GM23338 (cell line): ENCODE results near the gene ELOB. TPM values are rescaled to one million over a fixed set of nuclear protein-coding genes. Genes with fewer than 3 reads are reported as not detected.

Experiments used
- ATAC-seq: fragments of 200-7000 bp; cut with Tn5 transposase; 3 replicates; pipeline ENCODE4 v1.9.1; 2020
- DNase-seq: peaks from one replicate; pipeline ENCODE4 v3.0.0-alpha.2; 2015; ENCODE audit warnings: low spot score
- H2AFZ ChIP-seq: fragments of 200-600 bp; sonication (generic); 2 replicates; pipeline ENCODE4 v1.8.0; 2016; ENCODE audit warnings: antibody characterized with exemption, mild to moderate bottlenecking, moderate library complexity
- H3F3A ChIP-seq: fragments of 200-600 bp; sonication (generic); replicated peaks from 2 replicates; pipeline ENCODE4 v1.8.0; 2017; ENCODE audit warnings: antibody characterized with exemption, mixed run types, low read depth
- H3K27ac ChIP-seq: fragments of 200-600 bp; sonication (generic); 2 replicates; pipeline ENCODE4 v1.6.1; 2016; ENCODE audit warnings: low read depth
- H3K27me3 ChIP-seq: fragments of 200-600 bp; sonication (generic); 2 replicates; pipeline ENCODE4 v1.8.0; 2016; ENCODE audit warnings: mild to moderate bottlenecking, mixed run types, moderate library complexity; ENCODE audit not compliant: insufficient read depth
- H3K36me3 ChIP-seq: fragments of 200-600 bp; sonication (generic); 2 replicates; pipeline ENCODE4 v1.8.0; 2016; ENCODE audit warnings: mild to moderate bottlenecking; ENCODE audit not compliant: insufficient read depth
- H3K4me1 ChIP-seq: fragments of 200-600 bp; sonication (generic); 2 replicates; pipeline ENCODE4 v1.8.0; 2016; ENCODE audit warnings: mild to moderate bottlenecking, moderate library complexity; ENCODE audit not compliant: insufficient read depth
- H3K4me2 ChIP-seq: fragments of 200-600 bp; sonication (generic); 2 replicates; pipeline ENCODE4 v1.7.1; 2017; ENCODE audit warnings: mixed run types
- H3K4me3 ChIP-seq: fragments of 200-600 bp; sonication (generic); 2 replicates; pipeline ENCODE4 v1.6.1; 2016; ENCODE audit warnings: mixed run types
- H3K79me2 ChIP-seq: fragments of 200-600 bp; sonication (generic); replicated peaks from 2 replicates; pipeline ENCODE4 v1.8.0; 2017; ENCODE audit warnings: mild to moderate bottlenecking; ENCODE audit not compliant: insufficient read depth
- H3K9me2 ChIP-seq: fragments of 200-600 bp; sonication (generic); 2 replicates; pipeline ENCODE4 v1.8.0; 2017; ENCODE audit not compliant: insufficient read depth
- H4K20me1 ChIP-seq: fragments of 200-600 bp; sonication (generic); replicated peaks from 2 replicates; pipeline ENCODE4 v1.8.0; 2017; ENCODE audit warnings: mild to moderate bottlenecking; ENCODE audit not compliant: insufficient read depth
- H3K27ac Mint-ChIP-seq: 2 replicates; pipeline ENCODE4 v1.8.0; 2020; ENCODE audit warnings: inconsistent platforms, mild to moderate bottlenecking, moderate library complexity, mixed read lengths
- H3K27me3 Mint-ChIP-seq: 3 replicates; pipeline ENCODE4 v1.8.0; 2022; ENCODE audit warnings: low read depth, mild to moderate bottlenecking, moderate library complexity, mixed read lengths, inconsistent platforms; ENCODE audit not compliant: insufficient read depth, poor library complexity
- H3K36me3 Mint-ChIP-seq: 3 replicates; pipeline ENCODE4 v1.8.0; 2021; ENCODE audit warnings: low read depth, mild to moderate bottlenecking, inconsistent platforms, moderate library complexity, mixed read lengths
- H3K4me1 Mint-ChIP-seq: 3 replicates; pipeline ENCODE4 v1.8.0; 2020; ENCODE audit warnings: mild to moderate bottlenecking, inconsistent platforms, mixed read lengths
- H3K4me3 Mint-ChIP-seq: 3 replicates; pipeline ENCODE4 v1.8.0; 2021; ENCODE audit warnings: moderate library complexity, mild to moderate bottlenecking, inconsistent platforms, mixed read lengths
- H3K9me3 Mint-ChIP-seq: 3 replicates; pipeline ENCODE4 v1.8.0; 2020; ENCODE audit warnings: moderate library complexity, mild to moderate bottlenecking, inconsistent platforms, mixed read lengths
- CTCF ChIP-seq, 2 experiments: fragments of 200-600 bp in 1 of 2; sonication (generic) in 1 of 2; conservative IDR thresholded peaks; 2 replicates each; pipeline versions ENCODE4 v1.5.1 to v1.6.1; 2016 to 2017; ENCODE audit warnings: antibody characterized with exemption in 2 of 2, low read depth in 2 of 2, mild to moderate bottlenecking in 2 of 2, moderate library complexity in 1 of 2
- ETS1 ChIP-seq: IDR thresholded peaks from 2 replicates; pipeline ENCODE4 v1.6.1; 2016; ENCODE audit warnings: antibody characterized with exemption
- REST ChIP-seq: IDR thresholded peaks from one replicate; pipeline ENCODE4 v1.6.1; 2018; ENCODE audit warnings: antibody characterized with exemption; ENCODE audit not compliant: unreplicated experiment
- ZNF114 ChIP-seq: fragments of 250-450 bp; sonication (Bioruptor Pico); IDR thresholded peaks from 2 replicates; pipeline ENCODE4 v1.5.0; 2020; ENCODE audit warnings: mild to moderate bottlenecking, moderate library complexity
- polyA plus RNA-seq: library from polyadenylated mRNA; unstranded; fragments of >200 nt; fragmentation: Nextera tagmentation; extraction: Ambion mirVana; gene quantifications from 2 replicates; pipeline ENCODE4 v1.2.1, GENCODE V29; 2016
- total RNA-seq: library from RNA; depleted of rRNA; stranded (reverse); fragments of >200 nt; shearing (Covaris generic); gene quantifications from 2 replicates; pipeline ENCODE4 v1.2.3, GENCODE V29; 2014

The ELOB gene
- total and polyA plus RNA-seq, 2 experiments from 2014 or later, result 278 to 756 TPM

DNA sequence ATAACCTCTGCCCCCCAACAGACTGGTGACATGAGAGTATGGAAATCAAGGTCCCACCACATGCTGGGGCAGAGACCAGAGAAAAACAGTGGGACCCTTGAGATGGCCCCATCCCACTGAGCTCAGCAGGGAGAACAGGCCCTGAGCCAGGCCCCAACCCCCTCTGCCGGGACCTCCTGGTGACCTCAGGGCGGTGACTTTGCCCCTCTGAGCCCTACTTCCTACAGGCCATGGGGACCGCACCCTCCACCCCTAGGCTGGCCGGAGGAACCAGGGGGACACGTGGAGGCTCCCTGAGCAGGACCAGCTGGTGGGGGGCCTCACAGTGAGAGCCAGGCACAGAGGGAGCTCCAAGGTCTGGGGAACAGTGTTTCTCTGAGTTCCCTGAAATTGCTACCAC, 38.5 kb downstream of the ELOB start:
- Histone ChIP-seq H4K20me1 (no peaks in the 10 kb centered on the region), H3K27me3 (no peaks in the 10 kb centered on the region), H2AFZ (no peak overlapping the region), H3K4me3 (no peak overlapping the region), H3K36me3 (no peaks in the 10 kb centered on the region), H3K9me2 (no peaks in the 10 kb centered on the region), H3F3A (no peaks in the 10 kb centered on the region), H3K79me2 (no peaks in the 10 kb centered on the region), H3K27ac (no peak overlapping the region), H3K4me2 (no peak overlapping the region), H3K4me1 (no peaks in the 10 kb centered on the region)
- Mint-ChIP-seq H3K4me3 (no peak overlapping the region), H3K36me3 (no peaks in the 10 kb centered on the region; the same call in 2 of the 3 replicates), H3K4me1 (peaks cover 3% of the 10 kb centered on the region; the same call in 1 of the 3 replicates), H3K9me3 (no peaks in the 10 kb centered on the region), H3K27ac (no peak overlapping the region), H3K27me3 (peaks cover 10% of the 10 kb centered on the region)
- DNase-seq (no peak), ATAC-seq (no peak)
- no peak for TF ChIP-seq REST

DNA sequence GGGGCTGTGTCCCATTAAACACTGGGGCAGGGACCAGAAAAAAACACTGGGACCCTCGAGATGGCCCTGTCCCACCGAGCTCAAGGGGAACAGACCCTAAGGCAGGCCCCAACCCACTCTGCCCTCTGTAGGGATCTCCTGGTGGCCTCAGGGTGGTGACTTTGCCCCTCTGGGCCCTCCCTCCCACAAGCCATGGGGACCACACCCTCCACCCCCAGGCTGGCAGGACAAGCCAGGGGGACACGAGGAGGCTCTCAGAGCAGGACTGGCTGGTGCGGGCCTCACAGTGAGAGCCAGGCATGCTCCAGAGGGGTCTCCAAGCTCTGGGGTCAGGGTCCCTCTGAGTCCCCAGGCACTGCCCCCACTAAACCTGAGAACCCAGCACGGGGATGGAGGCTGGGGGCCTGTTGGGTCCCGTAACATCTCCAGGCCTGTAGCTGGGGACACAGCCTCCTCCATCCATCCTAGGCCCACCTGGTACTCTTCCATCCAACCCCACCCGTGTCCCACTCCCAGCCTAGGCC, 39.1 kb downstream of the ELOB start:
- ATAC-seq (no peak), DNase-seq (no peak)
- Histone ChIP-seq H3K4me3 (no peak overlapping the region), H3K4me1 (no peaks in the 10 kb centered on the region), H3K27me3 (no peaks in the 10 kb centered on the region), H4K20me1 (no peaks in the 10 kb centered on the region), H3K79me2 (no peaks in the 10 kb centered on the region), H3K36me3 (no peaks in the 10 kb centered on the region), H3K9me2 (no peaks in the 10 kb centered on the region), H3K27ac (no peak overlapping the region), H3K4me2 (no peak overlapping the region), H2AFZ (no peak overlapping the region), H3F3A (no peaks in the 10 kb centered on the region)
- H3K4me1 Mint-ChIP-seq, result peaks cover 3% of the 10 kb centered on the region; the same call in 1 of the 3 replicates
- no peaks in the 10 kb centered on the region; the same call in 2 of the 3 replicates for H3K36me3 Mint-ChIP-seq
- H3K27me3 Mint-ChIP-seq, result peaks cover 8% of the 10 kb centered on the region
- no peaks in the 10 kb centered on the region for H3K9me3 Mint-ChIP-seq
- H3K4me3 Mint-ChIP-seq, result no peak overlapping the region
- H3K27ac Mint-ChIP-seq, result no peak overlapping the region
- TF ChIP-seq ETS1 (no peak), CTCF (conservative IDR thresholded peaks at IDR 0.05; ENCODE audit: low read depth in 2 of 2) (no peak), ZNF114 (CRISPR knock-in tag) (no peak), REST (no peak)
